ENCODE data around the gene COQ9.

Gene COQ9

GRCh38 chr16:57479205-57479975, 32.1 kb downstream of the COQ9 start (continued):
- no peak for TF ChIP-seq ZNF449 (tag by site-specific recombination; IDR thresholded peaks at IDR 0.05)
- TF ChIP-seq ZNF292 (tag by site-specific recombination; IDR thresholded peaks at IDR 0.05; ENCODE audit: borderline replicate concordance, low read depth): no peak
- TF ChIP-seq ZNF391 (tag by site-specific recombination; IDR thresholded peaks at IDR 0.05; ENCODE audit: borderline replicate concordance, low read depth): no peak
- no peak for TF ChIP-seq ZNF114 (tag by site-specific recombination; IDR thresholded peaks at IDR 0.05)
- TF ChIP-seq ZBTB26 (tag by site-specific recombination; optimal IDR thresholded peaks at IDR 0.05): no peak
- TF ChIP-seq INSM2 (tag by site-specific recombination; IDR thresholded peaks at IDR 0.05): no peak
- TF ChIP-seq SP3 (tag by site-specific recombination; IDR thresholded peaks at IDR 0.05): peak; percentile 49
- no peak for TF ChIP-seq ZNF202 (tag by site-specific recombination; IDR thresholded peaks at IDR 0.05; ENCODE audit: borderline replicate concordance)
- no peak for TF ChIP-seq ZNF548 (tag by site-specific recombination; IDR thresholded peaks at IDR 0.05)
- TF ChIP-seq ZNF785 (tag by site-specific recombination; IDR thresholded peaks at IDR 0.05): no peak
- no peak for TF ChIP-seq ZNF175 (tag by site-specific recombination; IDR thresholded peaks at IDR 0.05)
- no peak for TF ChIP-seq ZBTB6 (tag by site-specific recombination; IDR thresholded peaks at IDR 0.05)
- no peak for TF ChIP-seq ZNF2 (tag by site-specific recombination; IDR thresholded peaks at IDR 0.05)
- TF ChIP-seq ZNF362 (tag by site-specific recombination; IDR thresholded peaks at IDR 0.05): no peak
- no peak for TF ChIP-seq SCRT1 (tag by site-specific recombination; IDR thresholded peaks at IDR 0.05; ENCODE audit: borderline replicate concordance)
- TF ChIP-seq ZNF155 (tag by site-specific recombination; IDR thresholded peaks at IDR 0.05): no peak
- no peak for TF ChIP-seq REPIN1 (tag by site-specific recombination; IDR thresholded peaks at IDR 0.05; ENCODE audit: low read depth)
- TF ChIP-seq EGR2 (tag by site-specific recombination; IDR thresholded peaks at IDR 0.05; ENCODE audit: low read depth): peak; percentile 58; the same call in 1 of the 2 replicates
- no peak for TF ChIP-seq ZNF184 (tag by site-specific recombination; IDR thresholded peaks at IDR 0.05)
- no peak for TF ChIP-seq ZNF266 (tag by site-specific recombination; IDR thresholded peaks at IDR 0.05; ENCODE audit: low read depth)
- no peak for TF ChIP-seq PBX3 (CRISPR knock-in tag; IDR thresholded peaks at IDR 0.05)
- TF ChIP-seq ZNF37A (tag by site-specific recombination; IDR thresholded peaks at IDR 0.05): no peak
- no peak for TF ChIP-seq KLF10 (tag by site-specific recombination; IDR thresholded peaks at IDR 0.05)
- TF ChIP-seq ZBTB49 (tag by site-specific recombination; IDR thresholded peaks at IDR 0.05; ENCODE audit: low read depth): no peak
- TF ChIP-seq ZNF214 (tag by site-specific recombination; IDR thresholded peaks at IDR 0.05; ENCODE audit: borderline replicate concordance): no peak
- no peak for TF ChIP-seq ZNF394 (tag by site-specific recombination; IDR thresholded peaks at IDR 0.05; ENCODE audit: borderline replicate concordance)
- TF ChIP-seq ZBTB1 (tag by site-specific recombination; IDR thresholded peaks at IDR 0.05): no peak
- no peak for TF ChIP-seq ZNF677 (tag by site-specific recombination; IDR thresholded peaks at IDR 0.05)
- no peak for TF ChIP-seq KLF8 (tag by site-specific recombination; IDR thresholded peaks at IDR 0.05)
- 0 out of 2 replicates have a peak, but pooled peaks have one; percentile 15 for TF ChIP-seq ZNF335 (tag by site-specific recombination; conservative IDR thresholded peaks at IDR 0.05)
